ENCODE data around the gene OR51A7.

Gene OR51A7

DNA sequence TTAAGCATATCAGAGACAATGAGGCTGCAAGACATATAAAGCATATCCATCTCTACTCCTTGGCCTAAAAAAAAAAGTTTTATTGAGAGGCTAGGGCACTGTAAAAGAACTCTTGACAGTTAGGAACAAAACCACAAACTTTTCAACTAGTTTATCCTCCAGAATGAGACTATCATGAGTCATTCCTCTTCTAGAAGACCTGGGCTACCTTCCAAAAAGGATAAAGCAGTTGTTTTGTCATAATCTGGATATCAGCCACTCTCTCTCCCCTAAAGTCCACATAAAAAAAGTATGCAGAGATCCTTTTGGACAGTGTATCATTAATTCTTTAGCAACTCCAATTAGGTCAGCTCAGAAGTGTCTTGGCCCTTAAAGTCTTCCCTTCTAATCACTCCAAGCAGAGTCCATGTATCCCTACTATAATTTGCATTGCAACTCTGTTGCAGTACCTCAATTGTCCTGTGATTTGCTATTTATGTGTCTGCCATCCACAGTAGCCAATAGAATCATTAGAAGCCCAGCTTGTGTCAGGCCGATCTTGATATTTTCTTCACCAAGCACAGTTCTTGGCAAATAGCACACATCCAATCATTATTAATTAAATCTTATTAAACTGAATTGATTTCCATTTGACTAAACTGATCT lies 11.5 kb upstream of the OR51A7 start (continued):
- TF ChIP-seq ZNF341 (tag by site-specific recombination; IDR thresholded peaks at IDR 0.05; ENCODE audit: low read depth): no peak

DNA sequence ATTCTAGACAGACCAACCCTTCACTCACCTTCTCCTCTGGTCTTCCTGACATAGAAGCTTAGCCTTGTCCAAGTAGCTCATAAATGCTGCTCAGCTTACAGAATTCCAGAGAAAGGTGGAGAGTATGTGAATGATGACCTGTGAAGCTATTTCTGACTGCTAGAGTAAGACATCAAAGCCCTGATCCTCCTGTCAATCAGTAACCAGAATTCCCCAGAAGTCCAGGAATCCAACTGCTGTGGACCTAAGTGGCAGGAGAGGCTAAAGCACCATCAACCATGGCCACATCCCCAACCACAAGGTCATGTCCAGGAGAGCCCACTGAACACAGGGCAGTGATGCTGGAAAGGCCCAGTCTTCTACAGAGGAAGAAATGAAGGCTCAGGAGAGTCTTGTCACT lies 13.0 kb downstream of the OR51A7 start:
- no peaks in the 10 kb centered on the region for H3K36me3 ChIP-seq (ENCODE audit: control insufficient read depth in 2 of 2, insufficient read depth in 1 of 2, low read length in 2 of 2)
- H3K4me1 ChIP-seq (ENCODE audit: control insufficient read depth, insufficient read depth, low read length): no peaks in the 10 kb centered on the region
- no peak overlapping the region for H3K4me3 ChIP-seq (ENCODE audit: low read depth, low read length)
- TF ChIP-seq ZBTB11 (tag by site-specific recombination; conservative IDR thresholded peaks at IDR 0.05; ENCODE audit: low read depth) (no peak), ZSCAN23 (tag by site-specific recombination; IDR thresholded peaks at IDR 0.05) (no peak), ZNF785 (tag by site-specific recombination; IDR thresholded peaks at IDR 0.05) (no peak), ZNF548 (tag by site-specific recombination; IDR thresholded peaks at IDR 0.05) (no peak)
- ChIA-PET POLR2A (no interaction called here), CTCF (no interaction called here)
- no peak overlapping the region for H3K27ac ChIP-seq (ENCODE audit: extremely low read depth, low read depth, low read length)
- H3K9me3 ChIP-seq (ENCODE audit: control insufficient read depth, insufficient read depth, low read depth, low read length): no peaks in the 10 kb centered on the region

- CTCF ChIA-PET: no interaction called here
- POLR2A ChIA-PET: no interaction called here
Observed at GRCh38 chr11:4919250-4919649, 15.7 kb downstream of the OR51A7 start, which contains the start of gene OR51G2. TSS of gene OR51G2 (minus strand) at chr11:4919350. CDS start at chr11:4915663, 3,687 bp downstream.

More at GRCh38 chr11:4919250-4919649, 15.7 kb downstream of the OR51A7 start, which contains the start of gene OR51G2:
- Histone ChIP-seq H3K9me3 (ENCODE audit: control insufficient read depth, insufficient read depth, low read depth, low read length) (no peaks in the 10 kb centered on the region), H3K4me1 (ENCODE audit: control insufficient read depth, insufficient read depth, low read length) (no peaks in the 10 kb centered on the region), H3K4me3 (ENCODE audit: low read depth, low read length) (no peak within 1 kb of the TSS), H3K36me3 (ENCODE audit: control insufficient read depth in 2 of 2, insufficient read depth in 1 of 2, low read length in 2 of 2) (no peaks in the 10 kb centered on the region), H3K27ac (ENCODE audit: extremely low read depth, low read depth, low read length) (no peak within 1 kb of the TSS)
- TF ChIP-seq ZNF423 (tag by site-specific recombination; IDR thresholded peaks at IDR 0.05) (no peak), ZNF561 (tag by site-specific recombination; IDR thresholded peaks at IDR 0.05; ENCODE audit: borderline replicate concordance) (no peak), TSHZ1 (tag by site-specific recombination; IDR thresholded peaks at IDR 0.05; ENCODE audit: borderline replicate concordance) (no peak), ZNF433 (tag by site-specific recombination; IDR thresholded peaks at IDR 0.05; ENCODE audit: low read depth) (no peak), PRDM2 (tag by site-specific recombination; IDR thresholded peaks at IDR 0.05; ENCODE audit: borderline replicate concordance) (no peak), ZNF549 (tag by site-specific recombination; IDR thresholded peaks at IDR 0.05) (no peak)

All from HEK293 (cell line).